Astrocyte of the hippocampus (primary cell): ENCODE data around the gene TGFBI.
"Not testable (repeated sequence)": the region's sequence is repeated elsewhere in the genome, so short reads cannot be mapped to it uniquely, and the experiment has no call there.

Experiments
- DNase-seq: peaks from one replicate; pipeline ENCODE4 v3.0.0; 2011; ENCODE audit warnings: low read depth, low spot score

Gene TGFBI

GRCh38 chr5:136045026-136045425 is 16.2 kb downstream of the TGFBI start:
- not testable (repeated sequence) for DNase-seq

- DNase-seq, result no peak
These were observed 17.5 kb downstream of the TGFBI start for GRCh38 chr5:136046246-136046645.

DNA sequence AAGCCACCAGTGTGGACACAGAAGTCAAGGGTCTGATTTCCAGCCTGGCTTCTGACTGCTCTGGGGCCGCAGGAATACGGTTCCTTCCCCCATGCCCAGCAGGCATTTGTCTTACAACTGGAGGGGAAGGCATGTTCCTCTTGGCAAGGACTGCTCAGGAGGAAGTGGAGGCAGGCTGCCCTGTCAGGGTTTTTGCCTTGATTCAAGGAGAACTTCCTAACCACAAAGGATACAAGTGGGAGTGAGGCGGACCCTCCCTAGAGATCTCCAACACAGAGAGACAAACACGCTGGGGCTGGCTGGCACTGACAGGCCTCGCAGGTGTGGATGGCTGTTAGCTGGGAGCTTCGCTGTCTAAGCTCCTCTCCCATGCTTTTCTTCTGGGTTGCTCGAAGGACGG is 19.1 kb downstream of the TGFBI start:
- no peak for DNase-seq

DNA sequence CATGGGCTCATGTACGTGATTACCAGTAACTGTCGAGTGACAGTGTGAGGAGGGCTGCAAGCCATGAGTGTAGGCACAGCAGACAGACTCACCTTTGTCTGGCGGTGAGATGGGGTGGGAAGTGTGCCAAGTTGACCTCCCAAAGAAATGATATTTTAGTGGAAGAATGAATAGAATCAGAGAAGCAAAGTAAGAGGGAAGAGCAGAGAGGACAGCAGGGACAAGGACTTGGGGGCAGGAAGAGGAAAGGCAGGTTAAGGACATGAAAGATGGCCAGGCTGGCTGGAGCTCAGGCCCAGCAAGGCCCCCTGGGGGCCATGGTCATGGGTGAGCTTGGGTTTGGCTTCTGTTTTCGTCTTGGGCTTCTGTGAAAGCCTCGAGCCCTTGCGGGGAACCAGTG is 20.2 kb downstream of the TGFBI start:
- DNase-seq, result no peak

GRCh38 chr5:136051486-136052220 is 22.9 kb downstream of the TGFBI start:
- no peak for DNase-seq

- DNase-seq, result no peak
These were observed 24.0 kb downstream of the TGFBI start for GRCh38 chr5:136052692-136053335.

- DNase-seq, result peak; percentile 94
These were observed 24.8 kb downstream of the TGFBI start for GRCh38 chr5:136053336-136054141.

DNA sequence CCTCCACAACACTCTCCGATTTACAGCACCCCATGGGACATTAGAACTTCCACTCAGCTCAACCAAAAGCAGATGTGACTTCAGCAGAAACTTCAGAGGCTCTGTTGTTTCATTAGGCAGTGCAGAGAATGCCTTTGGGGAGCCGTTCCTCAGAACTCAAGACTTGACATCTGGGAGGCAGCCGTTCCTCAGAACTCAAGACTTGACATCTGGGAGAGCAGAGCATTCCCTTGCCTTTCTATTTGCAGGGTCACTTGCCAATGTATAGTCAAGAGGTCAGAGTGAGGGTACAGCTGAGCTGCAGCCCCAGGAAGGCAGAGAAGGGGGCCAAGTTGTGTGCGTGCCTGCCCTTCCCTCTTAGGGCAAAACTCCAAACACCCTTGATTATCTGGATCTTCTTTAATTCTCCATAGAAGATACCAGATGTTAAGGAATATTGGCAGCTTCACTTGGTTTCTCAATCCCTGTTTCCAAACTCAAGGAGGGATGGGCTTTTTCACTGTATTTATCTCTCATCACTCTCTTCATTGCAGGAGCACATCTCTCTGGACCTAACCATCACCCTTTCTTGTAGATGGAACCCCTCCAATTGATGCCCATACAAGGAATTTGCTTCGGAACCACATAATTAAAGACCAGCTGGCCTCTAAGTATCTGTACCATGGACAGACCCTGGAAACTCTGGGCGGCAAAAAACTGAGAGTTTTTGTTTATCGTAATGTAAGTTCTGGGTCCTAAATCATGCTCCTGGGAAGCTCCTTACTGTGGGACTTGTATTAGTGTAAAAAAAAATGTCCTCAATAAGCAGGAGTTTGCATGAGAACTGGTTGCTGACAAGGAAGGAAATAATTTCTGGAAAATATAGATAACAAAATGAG is 25.6 kb downstream of the TGFBI start:
- no peak for DNase-seq

- DNase-seq, result no peak
These were observed 27.0 kb downstream of the TGFBI start for GRCh38 chr5:136055612-136056309.

- DNase-seq, result no peak
These were observed 27.5 kb downstream of the TGFBI start for GRCh38 chr5:136056336-136056735.

DNA sequence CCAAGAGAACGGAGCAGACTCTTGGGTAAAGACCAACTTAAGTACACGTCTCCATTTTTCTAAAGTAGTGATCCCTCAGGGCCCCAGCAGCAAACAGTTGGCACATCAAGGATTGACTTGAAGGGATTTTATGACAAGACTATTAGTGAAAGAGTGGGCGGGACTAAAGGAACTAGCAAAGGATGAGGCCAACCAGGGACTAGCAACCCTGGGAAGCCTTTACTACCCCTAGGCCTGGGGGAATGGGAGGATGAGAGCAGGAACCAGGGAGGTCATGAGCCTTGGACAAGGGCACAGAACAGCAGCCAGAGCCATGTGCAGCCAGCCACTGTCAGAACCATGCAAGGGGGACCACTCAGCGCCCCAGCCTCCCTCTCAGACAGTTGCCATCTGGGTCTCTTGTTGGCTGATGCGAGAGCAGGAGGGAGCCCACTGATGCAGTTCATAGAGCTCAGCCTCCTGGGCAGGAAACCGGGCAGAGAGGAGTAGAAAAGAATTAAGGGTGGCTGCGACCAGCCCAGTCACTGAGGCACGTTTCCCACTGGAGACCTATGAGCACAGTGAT is 28.1 kb downstream of the TGFBI start:
- no peak for DNase-seq

DNA sequence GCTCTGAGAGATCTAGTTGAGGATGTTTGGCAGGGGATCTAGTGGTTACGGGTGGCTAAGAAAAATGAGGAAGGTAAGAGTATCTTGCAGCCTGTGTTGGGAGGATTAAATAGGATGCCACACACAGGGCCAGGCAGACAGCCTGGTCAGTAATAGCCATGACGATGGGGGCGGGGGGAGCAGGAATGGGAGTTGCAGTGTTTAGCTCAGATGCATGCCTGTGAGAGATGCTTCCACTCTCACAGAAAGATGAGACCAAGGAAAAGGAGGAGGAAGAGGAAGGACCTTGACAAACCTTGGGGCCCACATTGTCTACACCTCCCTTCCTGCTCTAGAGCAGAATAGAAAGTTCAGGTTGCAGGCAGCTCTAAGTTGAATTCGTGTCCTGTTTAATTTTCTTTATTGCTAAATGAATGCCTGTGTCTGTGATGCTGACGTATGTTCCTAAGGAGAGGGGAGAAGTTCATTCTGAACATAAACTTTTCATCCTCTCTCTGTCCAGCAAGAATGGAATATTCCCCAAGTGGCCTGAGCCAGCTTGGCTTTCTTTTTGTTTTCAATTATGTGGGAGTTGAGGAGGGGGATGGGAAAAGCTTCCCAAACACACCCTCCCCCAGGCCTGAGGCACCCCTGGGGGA is 28.7 kb downstream of the TGFBI start:
- DNase-seq, result no peak

- DNase-seq, result peak; percentile 92
These were observed 29.5 kb downstream of the TGFBI start for GRCh38 chr5:136058039-136058971.

DNA sequence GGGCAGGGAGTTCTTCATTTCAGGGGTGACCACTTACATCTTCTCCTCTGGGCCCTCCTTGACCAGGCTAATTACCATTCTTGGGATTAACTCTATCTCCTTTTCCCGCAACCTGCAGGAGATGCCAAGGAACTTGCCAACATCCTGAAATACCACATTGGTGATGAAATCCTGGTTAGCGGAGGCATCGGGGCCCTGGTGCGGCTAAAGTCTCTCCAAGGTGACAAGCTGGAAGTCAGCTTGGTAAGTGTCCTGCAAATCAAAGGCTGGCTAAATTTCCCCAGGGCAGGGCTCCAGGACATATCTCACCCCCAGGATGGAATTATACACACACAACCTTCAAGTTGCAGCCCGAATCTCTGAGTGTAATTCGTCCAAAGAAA is 30.2 kb downstream of the TGFBI start:
- DNase-seq, result no peak

- no peak for DNase-seq
These were observed 32.2 kb downstream of the TGFBI start for GRCh38 chr5:136060963-136061362.

- no peak for DNase-seq
These were observed 33.0 kb downstream of the TGFBI start for GRCh38 chr5:136061630-136062365.

- DNase-seq, result peak; percentile 49
These were observed 33.8 kb downstream of the TGFBI start for GRCh38 chr5:136062366-136063274.
